Sigmoid colon (tissue), 4 donors: ENCODE results near the gene ADH7.

ENCODE experiments used
- CTCF ChIP-seq, 4 experiments: fragments of 450-650 bp in 3 of 4; fragments of 200-600 bp in 1 of 4; IDR thresholded peaks; one replicate each; pipeline ENCODE4 v1.5.1; 2016 to 2019; ENCODE audit warnings: antibody characterized with exemption in 4 of 4, mild to moderate bottlenecking in 3 of 4, moderate library complexity in 2 of 4
- EP300 ChIP-seq, 4 donors: sonication (generic); formaldehyde crosslinking; IDR thresholded peaks; one replicate each; pipeline ENCODE4 v1.6.1; 2017; ENCODE audit warnings: antibody characterized with exemption in 4 of 4
- POLR2A ChIP-seq, 2 donors: fragments of 450-650 bp; IDR thresholded peaks; one replicate each; pipeline ENCODE4 v1.6.1; 2016; ENCODE audit warnings: antibody characterized with exemption in 2 of 2, mild to moderate bottlenecking in 2 of 2, moderate library complexity in 2 of 2
- POLR2AphosphoS5 ChIP-seq, 4 donors: sonication (generic); formaldehyde crosslinking; IDR thresholded peaks; one replicate each; pipeline ENCODE4 v1.6.1; 2017; ENCODE audit warnings: antibody characterized with exemption in 4 of 4

DNA sequence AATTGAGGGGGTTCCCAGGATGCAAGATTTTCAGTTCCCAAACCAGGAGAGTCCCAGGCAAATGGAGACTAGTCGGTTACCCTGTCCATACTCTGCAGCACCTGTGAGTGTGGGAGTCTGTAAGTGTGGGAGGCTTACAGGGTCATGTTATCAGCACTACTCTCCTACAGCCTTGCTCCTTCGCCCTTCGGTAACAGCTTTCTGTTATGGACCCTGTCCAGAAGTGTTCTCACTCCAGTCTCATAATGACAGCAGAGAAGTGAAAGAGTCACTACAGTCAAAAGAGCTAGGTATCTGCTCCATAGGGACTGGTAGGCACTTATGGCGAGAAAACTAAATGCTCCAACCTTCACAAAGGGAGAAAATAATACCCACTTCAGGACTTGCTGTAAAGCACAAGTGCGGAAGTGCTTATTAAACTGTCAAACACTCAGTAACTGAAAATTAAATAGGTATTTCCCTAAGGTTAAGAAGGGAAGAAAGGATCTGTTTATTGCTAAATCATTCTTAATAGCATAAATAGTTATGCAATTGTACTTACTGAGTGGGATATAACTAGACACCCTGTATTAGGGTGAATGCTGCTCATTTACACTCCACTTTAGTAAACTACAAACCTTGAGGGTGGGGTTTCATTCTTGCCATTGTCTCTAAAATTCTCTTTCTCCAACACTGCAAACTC is 2.7 kb upstream of the ADH7 start:
- no peak for TF ChIP-seq CTCF (IDR thresholded peaks at IDR 0.05)
- TF ChIP-seq POLR2AphosphoS5 (IDR thresholded peaks at IDR 0.05) = no peak
- TF ChIP-seq EP300 (IDR thresholded peaks at IDR 0.05) = no peak
- TF ChIP-seq POLR2A (IDR thresholded peaks at IDR 0.05) = no peak
